GM12873 (cell line): ENCODE results near the gene EIF6.

ENCODE experiments used
- CTCF ChIP-seq: IDR thresholded peaks from 2 replicates; pipeline ENCODE4 v1.5.1; 2012; ENCODE audit warnings: low read depth, mild to moderate bottlenecking, moderate library complexity, low read length, control low read depth; ENCODE audit not compliant: insufficient read depth; ENCODE audit errors: missing control alignments

EIF6 gene

DNA sequence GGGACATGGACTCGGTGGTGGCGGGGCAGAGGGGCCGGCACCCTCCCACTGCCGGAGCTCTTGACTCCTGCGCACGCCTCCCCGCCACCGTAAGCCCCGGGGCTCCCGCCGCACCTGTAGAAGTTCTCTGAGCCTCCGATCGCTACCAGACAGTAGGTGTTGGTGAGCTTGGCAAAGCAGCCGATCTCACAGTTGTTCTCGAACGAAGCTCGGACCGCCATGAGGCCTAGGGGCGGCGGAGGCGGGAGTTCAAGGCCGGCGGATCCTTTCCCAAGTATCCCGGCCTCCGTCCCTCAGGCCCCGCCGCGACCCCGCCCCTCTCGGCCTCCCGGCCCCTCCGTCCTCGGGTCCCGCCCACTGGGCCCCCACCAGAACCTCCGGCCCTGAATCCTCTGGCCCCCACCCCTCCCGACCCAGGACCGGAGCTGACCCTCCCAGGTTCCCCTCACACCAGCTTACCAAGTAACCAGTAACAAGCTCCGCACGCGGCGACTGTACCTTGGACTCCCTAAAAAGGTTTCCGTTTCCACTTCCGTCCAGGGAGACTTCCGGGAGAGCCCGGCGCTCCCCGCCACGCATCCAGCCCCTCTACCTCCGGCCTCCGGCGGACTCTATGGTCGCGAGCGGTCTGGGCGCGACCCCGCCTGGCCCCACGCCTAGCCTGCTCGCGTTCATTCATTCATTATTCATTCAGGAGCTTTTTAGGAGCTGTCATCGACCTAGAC lies at the start of gene EIF6:
EIF6 (minus strand) TSS at position 506 of the 725 bp plus-strand sequence; CDS start at position 221, 285 bp downstream.
- no peak for TF ChIP-seq CTCF

- no peak for TF ChIP-seq CTCF
Observed at GRCh38 chr20:35333606-35334005, 49.0 kb upstream of the EIF6 start.

DNA sequence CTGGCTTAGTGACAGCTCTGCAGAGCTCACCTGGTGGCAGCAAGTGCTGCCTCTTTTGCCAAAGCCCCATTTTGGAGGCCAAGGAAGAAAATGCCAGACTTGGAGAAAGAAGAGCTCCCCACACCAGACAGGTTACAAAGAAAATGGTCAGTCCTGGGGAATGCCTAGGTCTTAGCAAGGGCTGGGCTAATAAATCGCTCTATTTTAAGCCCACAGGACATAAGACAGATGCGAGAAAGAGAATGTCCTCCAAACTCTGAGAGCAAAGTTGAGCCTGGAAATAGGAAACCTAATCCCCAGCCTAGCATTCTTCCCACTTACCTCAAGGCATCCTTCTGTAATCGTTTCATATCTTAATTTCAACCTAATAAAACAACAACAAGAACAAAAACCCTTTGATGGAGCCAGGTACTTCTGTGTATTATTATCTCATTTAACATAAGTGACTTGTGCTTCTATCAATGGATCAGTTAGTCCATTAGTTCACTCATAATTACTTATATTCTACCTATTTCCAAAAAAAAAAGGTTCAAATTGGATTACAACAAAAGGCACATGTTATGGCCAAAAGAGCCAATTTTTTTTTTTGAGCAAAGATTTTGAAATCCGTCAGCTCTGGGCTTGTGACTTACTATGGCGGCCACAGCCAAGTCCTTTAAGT lies 48.1 kb upstream of the EIF6 start:
- TF ChIP-seq CTCF: no peak

GRCh38 chr20:35329435-35330139 lies 45.0 kb upstream of the EIF6 start:
- TF ChIP-seq CTCF: peak; percentile 75

- no peak for TF ChIP-seq CTCF
Observed at GRCh38 chr20:35328689-35329088, 44.1 kb upstream of the EIF6 start.

DNA sequence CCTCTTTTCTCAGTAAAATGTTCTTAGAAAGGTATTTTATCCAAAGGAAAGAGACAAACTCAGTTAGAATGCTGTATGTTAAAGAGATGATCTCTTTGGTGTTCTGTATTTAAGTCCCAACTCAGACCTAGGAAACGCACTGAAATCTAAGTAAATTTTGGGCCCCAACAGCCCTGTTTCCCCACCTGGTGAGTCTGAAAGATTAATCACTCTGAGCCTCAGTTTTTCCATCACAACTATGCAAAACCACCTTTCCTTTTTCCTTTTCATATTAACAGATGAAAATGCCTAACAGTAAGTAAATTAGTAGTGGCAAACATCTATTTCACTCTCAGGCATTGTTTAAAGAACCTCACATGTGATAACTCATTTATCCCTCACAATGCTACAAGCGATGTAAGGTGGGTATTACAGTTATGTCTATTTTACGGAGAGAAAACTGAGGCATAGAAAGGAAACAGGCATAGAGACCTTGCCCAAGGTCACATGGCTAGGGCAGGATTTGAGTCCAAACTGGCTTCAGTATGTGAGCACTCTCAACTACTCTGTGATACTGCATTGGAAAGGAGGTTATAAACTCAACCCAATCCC lies 43.6 kb upstream of the EIF6 start:
- TF ChIP-seq CTCF: no peak
